Keratinocyte (primary cell): ENCODE measurements around the gene RAX2. TPM values are rescaled to one million over a fixed set of nuclear protein-coding genes. Genes with fewer than 3 reads are reported as not detected.

Experiments used
- DNase-seq: peaks from one replicate; pipeline ENCODE4 v3.0.0-alpha.2; 2011; ENCODE audit warnings: low read depth, missing footprints, low spot score
- FAIRE-seq: peaks from 2 replicates; lab custom pipeline; 2011; peaks lifted over from hg19 to GRCh38; lab: Jason Lieb, UNC
- H2AFZ ChIP-seq: 2 replicates; pipeline ENCODE4 v1.6.0; 2012; ENCODE audit warnings: low read length, control low read depth, inconsistent platforms; ENCODE audit not compliant: control insufficient read depth
- H3K27ac ChIP-seq: 2 replicates; pipeline ENCODE4 v1.5.1; 2011; ENCODE audit warnings: low read length; ENCODE audit not compliant: control insufficient read depth, insufficient read depth
- H3K27me3 ChIP-seq: 3 replicates; pipeline ENCODE4 v1.6.0; 2011; ENCODE audit warnings: low read length; ENCODE audit not compliant: control insufficient read depth, insufficient read depth; ENCODE audit errors: extremely low read depth
- H3K36me3 ChIP-seq, 2 experiments: 2 replicates in 1 of 2; 3 replicates in 1 of 2; pipeline ENCODE4 v1.5.1; 2011; ENCODE audit warnings: low read length in 2 of 2, mild to moderate bottlenecking in 1 of 2; ENCODE audit not compliant: control insufficient read depth in 2 of 2, insufficient read depth in 2 of 2; ENCODE audit errors: extremely low read depth in 1 of 2
- H3K4me1 ChIP-seq: 3 replicates; pipeline ENCODE4 v1.5.1; 2011; ENCODE audit warnings: low read length; ENCODE audit not compliant: control insufficient read depth, insufficient read depth; ENCODE audit errors: extremely low read depth
- H3K4me2 ChIP-seq: 3 replicates; pipeline ENCODE4 v1.6.0; 2011; ENCODE audit warnings: low read depth, low read length; ENCODE audit not compliant: control insufficient read depth, insufficient read depth; ENCODE audit errors: extremely low read depth
- H3K4me3 ChIP-seq, 3 experiments: fragments of 200-600 bp in 1 of 3; sonication (generic) in 1 of 3; 2 replicates in 2 of 3; 3 replicates in 1 of 3; pipeline ENCODE4 v1.5.1; 2011 to 2016; ENCODE audit warnings: low read length in 3 of 3, mild to moderate bottlenecking in 3 of 3, control low read depth in 2 of 3, inconsistent platforms in 1 of 3, low read depth in 1 of 3, mixed read lengths in 1 of 3, mixed run types in 1 of 3, moderate library complexity in 1 of 3; ENCODE audit not compliant: control insufficient read depth in 2 of 3, insufficient read depth in 2 of 3; ENCODE audit errors: extremely low read depth in 1 of 3
- H3K79me2 ChIP-seq: 2 replicates; pipeline ENCODE4 v1.6.0; 2012; ENCODE audit warnings: low read length; ENCODE audit not compliant: control insufficient read depth, insufficient read depth
- H3K9ac ChIP-seq: 3 replicates; pipeline ENCODE4 v1.6.0; 2011; ENCODE audit warnings: low read length; ENCODE audit not compliant: control insufficient read depth, insufficient read depth; ENCODE audit errors: extremely low read depth
- H3K9me1 ChIP-seq: 3 replicates; pipeline ENCODE4 v1.6.0; 2011; ENCODE audit warnings: low read length; ENCODE audit not compliant: control insufficient read depth, insufficient read depth; ENCODE audit errors: extremely low read depth
- H3K9me3 ChIP-seq: 2 replicates; pipeline ENCODE4 v1.5.1; 2012; ENCODE audit warnings: low read depth, low read length; ENCODE audit not compliant: control insufficient read depth
- H4K20me1 ChIP-seq: 3 replicates; pipeline ENCODE4 v1.6.0; 2011; ENCODE audit warnings: low read length; ENCODE audit not compliant: control insufficient read depth, insufficient read depth; ENCODE audit errors: extremely low read depth
- CTCF ChIP-seq, 3 experiments: IDR thresholded peaks in 1 of 3; conservative IDR thresholded peaks in 1 of 3; optimal IDR thresholded peaks in 1 of 3; 2 replicates in 2 of 3; 3 replicates in 1 of 3; pipeline versions ENCODE3 to v1.5.1; 2011; ENCODE audit warnings: low read length in 3 of 3, mild to moderate bottlenecking in 3 of 3, moderate library complexity in 2 of 3, control low read depth in 1 of 3, inconsistent platforms in 1 of 3; ENCODE audit not compliant: insufficient read depth in 2 of 3; ENCODE audit errors: extremely low read depth in 1 of 3
- EZH2 ChIP-seq: IDR thresholded peaks from one replicate; pipeline ENCODE4 v1.6.1; 2012; ENCODE audit warnings: inconsistent platforms, mild to moderate bottlenecking, low read length, moderate library complexity
- dilution Hi-C: fragments of 300-500 bp; cut with MboI; formaldehyde crosslinking; loops from one replicate; pipeline ENCODE4 v1.7.0; 2020; ENCODE audit warnings: low sequenced_read_pairs; ENCODE audit not compliant: extremely low pct_ligation_motif_present
- polyA plus RNA-seq, 5 experiments: library from polyadenylated mRNA; depleted of rRNA in 3 of 5; stranded (reverse) in 3 of 5; stranded (forward) in 1 of 5; unstranded in 1 of 5; fragments of >200 nt; gene quantifications; 1 replicate in 1 of 5; 2 replicates in 3 of 5; 3 replicates in 1 of 5; pipeline versions ENCODE4 v1.2.1 to v1.2.3, GENCODE V29; 2011 to 2012; ENCODE audit warnings: missing spikeins in 2 of 5, low read depth in 1 of 5, low replicate concordance in 1 of 5

Gene RAX2
- polyA plus RNA-seq, 1 donor (not counting 4 experiments of a cell fraction or from before 2014, with no cell fraction given), result not detected

DNA sequence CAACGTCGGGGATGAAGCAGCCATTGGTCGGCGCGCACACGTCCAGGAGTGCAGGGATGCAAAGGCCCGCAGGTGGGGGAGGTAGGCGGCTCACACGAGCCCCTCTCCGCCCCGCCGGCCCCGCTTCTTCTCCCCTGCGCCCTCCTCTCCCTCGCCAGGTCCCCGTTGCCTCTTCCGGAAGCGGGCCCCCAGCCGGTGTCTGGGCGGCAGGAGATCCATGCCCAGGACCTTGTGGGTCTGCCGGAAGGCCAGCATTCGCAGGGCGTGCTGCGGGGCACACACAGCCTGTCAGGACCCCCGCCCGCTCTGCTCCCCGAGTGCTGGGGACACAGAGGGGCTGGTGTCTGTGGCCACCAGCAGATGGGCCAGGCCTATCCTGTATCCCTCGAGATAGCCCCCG is 33.8 kb upstream of the RAX2 start:
- H3K4me2 ChIP-seq, result no peak overlapping the region
- no peaks in the 10 kb centered on the region for H3K36me3 ChIP-seq
- dilution Hi-C loops, result no loop called here
- no peaks in the 10 kb centered on the region for H3K79me2 ChIP-seq
- H4K20me1 ChIP-seq, result no peaks in the 10 kb centered on the region
- H3K9me3 ChIP-seq, result peaks cover 4% of the 10 kb centered on the region
- H3K27me3 ChIP-seq, result peaks cover 23% of the 10 kb centered on the region
- peaks cover 2% of the 10 kb centered on the region for H3K4me1 ChIP-seq
- DNase-seq (no peak), FAIRE-seq (no peak)
- no peak overlapping the region for H3K27ac ChIP-seq
- H3K9ac ChIP-seq, result no peak overlapping the region
- H3K4me3 ChIP-seq, result no peak overlapping the region
- no peak overlapping the region for H2AFZ ChIP-seq
- TF ChIP-seq EZH2 (no peak), CTCF (optimal IDR thresholded peaks at IDR 0.05 in 1 of 3, IDR thresholded peaks at IDR 0.05 in 1 of 3, conservative IDR thresholded peaks at IDR 0.05 in 1 of 3; ENCODE audit: extremely low read depth in 1 of 3, insufficient read depth in 2 of 3, low read length in 3 of 3) (no peak)
- no peaks in the 10 kb centered on the region for H3K9me1 ChIP-seq

- Histone ChIP-seq H3K9me1 (no peaks in the 10 kb centered on the region), H3K4me2 (no peak overlapping the region), H3K79me2 (no peaks in the 10 kb centered on the region), H3K4me3 (no peak overlapping the region), H3K27me3 (peaks cover 31% of the 10 kb centered on the region), H4K20me1 (no peaks in the 10 kb centered on the region), H3K9ac (no peak overlapping the region), H3K27ac (no peak overlapping the region), H3K4me1 (peaks cover 2% of the 10 kb centered on the region), H3K9me3 (peaks cover 4% of the 10 kb centered on the region), H3K36me3 (no peaks in the 10 kb centered on the region), H2AFZ (no peak overlapping the region)
- dilution Hi-C loops, result no loop called here
- DNase-seq (no peak), FAIRE-seq (no peak)
- TF ChIP-seq CTCF (optimal IDR thresholded peaks at IDR 0.05 in 1 of 3, IDR thresholded peaks at IDR 0.05 in 1 of 3, conservative IDR thresholded peaks at IDR 0.05 in 1 of 3; ENCODE audit: extremely low read depth in 1 of 3, insufficient read depth in 2 of 3, low read length in 3 of 3), result no peak
- no peak for TF ChIP-seq EZH2
Measured at GRCh38 chr19:3804429-3804828, 32.4 kb upstream of the RAX2 start.
